K562 (cell line): ENCODE measurements around the gene ZNF692. TPM values are rescaled to one million over a fixed set of nuclear protein-coding genes. Genes with fewer than 3 reads are reported as not detected.

Experiments
- ELF2 ChIP-seq: fragments of 250-450 bp; sonication (Bioruptor Pico); IDR thresholded peaks from 2 replicates; pipeline ENCODE4 v1.5.0; 2021; ENCODE audit warnings: mild to moderate bottlenecking
- ESRRA ChIP-seq: fragments of 450-650 bp; IDR thresholded peaks from 2 replicates; pipeline ENCODE4 v1.6.1; 2014; ENCODE audit warnings: low read depth, mild to moderate bottlenecking, moderate library complexity, borderline replicate concordance
- FOSL1 ChIP-seq: fragments of 200-800 bp; sonication (Bioruptor generic); conservative IDR thresholded peaks from 2 replicates; pipeline ENCODE4 v1.6.1; 2016; ENCODE audit warnings: missing genetic modification characterization, missing compliant biosample characterization
- FOXJ2 ChIP-seq: fragments of 200-800 bp; sonication (Bioruptor generic); IDR thresholded peaks from 2 replicates; pipeline ENCODE4 v1.6.1; 2016; ENCODE audit warnings: missing genetic modification characterization, missing compliant biosample characterization
- FOXJ3 ChIP-seq: sonication (generic); formaldehyde crosslinking; IDR thresholded peaks from 2 replicates; pipeline ENCODE4 v1.4.0; 2020; ENCODE audit warnings: mild to moderate bottlenecking, missing genetic modification reagents
- GTF2F1 ChIP-seq: IDR thresholded peaks from 2 replicates; pipeline ENCODE4 v1.6.1; 2011; ENCODE audit warnings: low read depth, low read length, improper control_type of control experiment
- HMGXB4 ChIP-seq: sonication (generic); formaldehyde crosslinking; IDR thresholded peaks from 2 replicates; pipeline ENCODE4 v1.8.1; 2023; ENCODE audit warnings: mild to moderate bottlenecking, missing genetic modification reagents
- MAFG ChIP-seq: fragments of 450-650 bp; conservative IDR thresholded peaks from 2 replicates; pipeline ENCODE4 v1.6.1; 2016; ENCODE audit warnings: missing genetic modification characterization, missing compliant biosample characterization
- MTA2 ChIP-seq: fragments of 450-650 bp; IDR thresholded peaks from 2 replicates; pipeline ENCODE4 v1.6.1; 2016; ENCODE audit warnings: low read depth
- MXI1 ChIP-seq: IDR thresholded peaks from 2 replicates; pipeline ENCODE4 v1.6.1; 2011; ENCODE audit warnings: low read depth, mild to moderate bottlenecking, improper control_type of control experiment, low read length
- NR2F6 ChIP-seq: fragments of 450-650 bp; formaldehyde crosslinking; IDR thresholded peaks from 2 replicates; pipeline ENCODE4 v1.4.0; 2020; ENCODE audit warnings: mild to moderate bottlenecking
- POLR2A ChIP-seq: fragments of 450-650 bp; conservative IDR thresholded peaks from 2 replicates; pipeline ENCODE4 v1.6.1; 2016
- RNF219 ChIP-seq: fragments of 250-450 bp; sonication (Bioruptor Pico); IDR thresholded peaks from 2 replicates; pipeline ENCODE4 v1.5.0; 2022; ENCODE audit warnings: mild to moderate bottlenecking
- ZBED1 ChIP-seq: IDR thresholded peaks from 2 replicates; pipeline ENCODE4 v1.6.1; 2014
- ZBTB7A ChIP-seq: IDR thresholded peaks from 2 replicates; pipeline ENCODE4 v1.6.1; 2011; ENCODE audit warnings: low read depth, mild to moderate bottlenecking, low read length, moderate library complexity, borderline replicate concordance; ENCODE audit not compliant: control insufficient read depth
- ZC3H11A ChIP-seq: IDR thresholded peaks from 2 replicates; pipeline ENCODE4 v1.6.1; 2012; ENCODE audit warnings: low read depth, low read length, improper control_type of control experiment
- ZNF280B ChIP-seq: fragments of 250-450 bp; sonication (Bioruptor Pico); IDR thresholded peaks from 2 replicates; pipeline ENCODE4 v1.5.1; 2021; ENCODE audit warnings: mild to moderate bottlenecking
- ZNF518B ChIP-seq: fragments of 250-450 bp; sonication (Bioruptor Pico); IDR thresholded peaks from 2 replicates; pipeline ENCODE4 v1.5.0; 2021; ENCODE audit warnings: mild to moderate bottlenecking, moderate library complexity
- polyA plus RNA-seq, 8 experiments: library from polyadenylated mRNA; depleted of rRNA in 4 of 8; stranded (reverse) in 5 of 8; unstranded in 3 of 8; fragments of >200 nt; fragmentation: Nextera tagmentation in 2 of 8; fragmentation: Illumina TruSeq in 1 of 8; extraction: Ambion mirVana in 2 of 8; extraction: Trizol in 1 of 8; gene quantifications; 2 replicates each; pipeline versions ENCODE4 v1.2.1 to v1.2.3, GENCODE V29; 2011 to 2014; ENCODE audit warnings: inconsistent platforms in 1 of 8, missing spikeins in 1 of 8
- total RNA-seq, 7 experiments: library from RNA; depleted of rRNA in 6 of 7; stranded (reverse); fragments of >200 nt in 6 of 7; fragmentation: Illumina TruSeq in 2 of 7; extraction: Trizol in 2 of 7; gene quantifications; 2 replicates each; pipeline versions ENCODE4 v1.2.1 to v1.2.3, GENCODE V29; 2011 to 2021; ENCODE audit warnings: low replicate concordance in 1 of 7

The ZNF692 gene
- total and polyA plus RNA-seq, 9 of the 15 experiments (the other 6 are each of a cell fraction or from before 2014, with no cell fraction given) = 8.4 to 143 (median 55.9) TPM

- TF ChIP-seq ESRRA (peak; percentile 86), RNF219 (CRISPR knock-in tag) (no peak), FOXJ2 (tag) (no peak), ZBTB7A (0 out of 2 replicates have a peak, but pooled peaks have one; percentile 17), FOSL1 (tag) (peak; percentile 40; the same call in 1 of the 2 replicates), MXI1 (no peak), POLR2A (peak; percentile 97), NR2F6 (CRISPR knock-in tag) (no peak), ZNF280B (CRISPR knock-in tag) (no peak), MTA2 (no peak), HMGXB4 (CRISPR knock-in tag) (no peak), ZC3H11A (no peak), ZNF518B (CRISPR knock-in tag) (no peak), MAFG (tag) (no peak), GTF2F1 (peak; percentile 65), ELF2 (CRISPR knock-in tag) (peak; percentile 82), ZBED1 (peak; percentile 88; the same call in 1 of the 2 replicates), FOXJ3 (CRISPR knock-in tag) (no peak)
These were observed at the start of gene ZNF692 (continued) for GRCh38 chr1:248858891-248859889.
